Measurements from ENCODE around the gene CNPY4.

Gene CNPY4

GRCh38 chr7:100098913-100099312, 20.5 kb upstream of the CNPY4 start:
- no peak for TF ChIP-seq CTCF (IDR thresholded peaks at IDR 0.05; ENCODE audit: extremely low read depth, insufficient read depth, missing control alignments)
- in situ Hi-C loops (cut with MboI; ENCODE audit: low pct_unique_long_range_greater_than_20kb, low sequenced_read_pairs, unreplicated experiment) = no loop called here
- no peak for DNase-seq (ENCODE audit: low spot score)

- DNase-seq (ENCODE audit: low spot score) = no peak
- TF ChIP-seq CTCF (IDR thresholded peaks at IDR 0.05; ENCODE audit: extremely low read depth, insufficient read depth, missing control alignments) = no peak
- in situ Hi-C loops (cut with MboI; ENCODE audit: low pct_unique_long_range_greater_than_20kb, low sequenced_read_pairs, unreplicated experiment) = no loop called here
Observed at GRCh38 chr7:100099452-100099851, 20.0 kb upstream of the CNPY4 start.

GRCh38 chr7:100100420-100101015, 18.9 kb upstream of the CNPY4 start:
- in situ Hi-C loops (cut with MboI; ENCODE audit: low pct_unique_long_range_greater_than_20kb, low sequenced_read_pairs, unreplicated experiment) = no loop called here
- no peak for TF ChIP-seq CTCF (IDR thresholded peaks at IDR 0.05; ENCODE audit: extremely low read depth, insufficient read depth, missing control alignments)
- peak; percentile 95 for DNase-seq (ENCODE audit: low spot score)

- TF ChIP-seq CTCF (IDR thresholded peaks at IDR 0.05; ENCODE audit: extremely low read depth, insufficient read depth, missing control alignments) = no peak
- in situ Hi-C loops (cut with MboI; ENCODE audit: low pct_unique_long_range_greater_than_20kb, low sequenced_read_pairs, unreplicated experiment) = no loop called here
- DNase-seq (ENCODE audit: low spot score) = peak; percentile 99
Observed at GRCh38 chr7:100101016-100101862, 18.2 kb upstream of the CNPY4 start, which contains the start of the genes AP4M1 and MCM7. TSS of gene AP4M1 (plus strand) at chr7:100101643. CDS start at chr7:100101715, 72 bp downstream. TSS of gene MCM7 (minus strand) at chr7:100101397. CDS start at chr7:100101294, 103 bp downstream.

- no peak for DNase-seq (ENCODE audit: low spot score)
- TF ChIP-seq CTCF (IDR thresholded peaks at IDR 0.05; ENCODE audit: extremely low read depth, insufficient read depth, missing control alignments) = no peak
- in situ Hi-C loops (cut with MboI; ENCODE audit: low pct_unique_long_range_greater_than_20kb, low sequenced_read_pairs, unreplicated experiment) = no loop called here
Observed at GRCh38 chr7:100102950-100103840, 16.2 kb upstream of the CNPY4 start.

- in situ Hi-C loops (cut with MboI; ENCODE audit: low pct_unique_long_range_greater_than_20kb, low sequenced_read_pairs, unreplicated experiment) = no loop called here
- TF ChIP-seq CTCF (IDR thresholded peaks at IDR 0.05; ENCODE audit: extremely low read depth, insufficient read depth, missing control alignments) = no peak
- no peak for DNase-seq (ENCODE audit: low spot score)
Observed at GRCh38 chr7:100105534-100105933, 13.9 kb upstream of the CNPY4 start.
